HCT116 (cell line): ENCODE results near the gene PCDHAC2. TPM values are rescaled to one million over a fixed set of nuclear protein-coding genes. Genes with fewer than 3 reads are reported as not detected.

Experiments used
- ATAC-seq: fragments of 200-7000 bp; cut with Tn5 transposase; 2 replicates; pipeline ENCODE4 v1.9.1; 2020; ENCODE audit warnings: mild to moderate bottlenecking, moderate library complexity
- BruUV-seq: library from RNA; stranded (reverse); fragments of 400-500 nt; replicated peaks from 2 replicates; lab custom pipeline; 2021; lab: Mats Ljungman, UMichigan
- CTCF ChIA-PET: fragments of 300-600 bp; sonication (Branson Sonifier 250); formaldehyde crosslinking; loops from one replicate; lab custom pipeline; 2021; ENCODE audit warnings: antibody characterized with exemption; lab: Charles Lee
- POLR2A ChIA-PET: fragments of 300-600, 350-600 bp; sonication (Branson Sonifier 250); formaldehyde crosslinking; loops from one replicate; lab custom pipeline; 2021; ENCODE audit warnings: antibody characterized with exemption; lab: Charles Lee
- RAD21 ChIA-PET, 2 experiments: fragments of 300-600 bp; sonication (Branson Sonifier 250); formaldehyde crosslinking; loops; one replicate each; lab custom pipeline; 2023; ENCODE audit warnings: low total read pairs in 2 of 2; ENCODE audit not compliant: uncharacterized antibody in 2 of 2, unreplicated experiment in 2 of 2, low non-redundant PET in 1 of 2; lab: Charles Lee
- DNase-seq: peaks from one replicate; pipeline ENCODE4 v3.0.0-alpha.2; 2010; ENCODE audit warnings: low read depth, low spot score
- H2AFZ ChIP-seq: fragments of 200-600 bp; shearing (Covaris generic), sonication (generic); 2 replicates; pipeline ENCODE4 v1.6.1; 2017; ENCODE audit warnings: low read depth, mixed run types, mixed read lengths, antibody characterized with exemption, low read length; ENCODE audit not compliant: poor library complexity, severe bottlenecking
- H3K27ac ChIP-seq: 2 replicates; pipeline ENCODE4 v1.5.1; 2012; ENCODE audit warnings: low read depth, low read length
- H3K27me3 ChIP-seq: fragments of 200-600 bp; sonication (generic); 2 replicates; pipeline ENCODE4 v1.6.1; 2016; ENCODE audit warnings: mixed run types, low read length, mixed read lengths; ENCODE audit not compliant: insufficient read depth
- H3K36me3 ChIP-seq, 2 experiments: fragments of 200-500 bp in 1 of 2; fragments of 200-600 bp in 1 of 2; sonication (Bioruptor generic) in 1 of 2; sonication (generic) in 1 of 2; 2 replicates each; pipeline versions ENCODE4 v1.5.1 to v1.6.1; 2014 to 2016; ENCODE audit warnings: low read length in 2 of 2, inconsistent platforms in 1 of 2, mixed read lengths in 1 of 2, mixed run types in 1 of 2; ENCODE audit not compliant: insufficient read depth in 2 of 2, control insufficient read depth in 1 of 2
- H3K4me1 ChIP-seq, 2 experiments: fragments of 200-600 bp in 1 of 2; sonication (generic) in 1 of 2; 2 replicates each; pipeline versions ENCODE4 v1.5.1 to v1.6.1; 2012 to 2017; ENCODE audit warnings: low read length in 2 of 2, inconsistent platforms in 1 of 2, mild to moderate bottlenecking in 1 of 2, mixed read lengths in 1 of 2, mixed run types in 1 of 2, moderate library complexity in 1 of 2; ENCODE audit not compliant: insufficient read depth in 2 of 2, control insufficient read depth in 1 of 2
- H3K4me2 ChIP-seq: fragments of 200-600 bp; sonication (generic); 2 replicates; pipeline ENCODE4 v1.6.1; 2017; ENCODE audit warnings: mixed run types, low read length, mixed read lengths
- H3K4me3 ChIP-seq, 2 experiments: fragments of 200-600 bp in 1 of 2; sonication (generic) in 1 of 2; replicated peaks in 1 of 2; 2 replicates each; pipeline ENCODE4 v1.5.1; 2011 to 2016; ENCODE audit warnings: low read length in 2 of 2, control low read depth in 1 of 2, low read depth in 1 of 2, mild to moderate bottlenecking in 1 of 2, mixed read lengths in 1 of 2, mixed run types in 1 of 2
- H3K79me2 ChIP-seq: fragments of 200-600 bp; sonication (generic); 2 replicates; pipeline ENCODE4 v1.6.1; 2017; ENCODE audit warnings: mild to moderate bottlenecking, mixed run types, low read length, moderate library complexity, mixed read lengths; ENCODE audit not compliant: insufficient read depth
- H3K9ac ChIP-seq: fragments of 200-600 bp; sonication (generic); 2 replicates; pipeline ENCODE4 v1.6.1; 2016; ENCODE audit warnings: low read length, mixed read lengths
- H3K9me2 ChIP-seq: fragments of 200-600 bp; sonication (generic), shearing (Covaris generic); 2 replicates; pipeline ENCODE4 v1.6.1; 2017; ENCODE audit warnings: mixed run types, mild to moderate bottlenecking, moderate library complexity; ENCODE audit not compliant: insufficient read depth
- H3K9me3 ChIP-seq, 2 experiments: fragments of 200-500 bp in 1 of 2; fragments of 200-600 bp in 1 of 2; sonication (Bioruptor generic) in 1 of 2; sonication (generic) in 1 of 2; 2 replicates each; pipeline ENCODE4 v1.6.1; 2014 to 2017; ENCODE audit warnings: low read length in 2 of 2, mixed read lengths in 2 of 2, inconsistent platforms in 1 of 2, low read depth in 1 of 2, mild to moderate bottlenecking in 1 of 2, mixed run types in 1 of 2, moderate library complexity in 1 of 2; ENCODE audit not compliant: control insufficient read depth in 1 of 2, insufficient read depth in 1 of 2
- H4K20me1 ChIP-seq: fragments of 200-600 bp; sonication (generic), shearing (Covaris generic); 2 replicates; pipeline ENCODE4 v1.6.1; 2017; ENCODE audit warnings: mixed run types, mild to moderate bottlenecking, moderate library complexity; ENCODE audit not compliant: insufficient read depth
- ATF3 ChIP-seq: IDR thresholded peaks from 2 replicates; pipeline ENCODE4 v1.6.1; 2012
- JUND ChIP-seq: IDR thresholded peaks from 2 replicates; pipeline ENCODE4 v1.6.1; 2012
- POLR2A ChIP-seq: IDR thresholded peaks from 2 replicates; pipeline ENCODE4 v1.7.0; 2011; ENCODE audit warnings: borderline replicate concordance; ENCODE audit not compliant: insufficient read depth, insufficient read length; ENCODE audit errors: extremely low read depth
- RAD21 ChIP-seq: IDR thresholded peaks from 2 replicates; pipeline ENCODE4 v1.6.1; 2012; ENCODE audit warnings: low read depth, mild to moderate bottlenecking
- REST ChIP-seq: IDR thresholded peaks from 2 replicates; pipeline ENCODE4 v1.6.1; 2012; ENCODE audit warnings: low read depth
- TCF7L2 ChIP-seq: IDR thresholded peaks from 2 replicates; pipeline ENCODE4 v1.7.0; 2011; ENCODE audit warnings: borderline replicate concordance, inconsistent platforms; ENCODE audit not compliant: insufficient read depth, insufficient read length; ENCODE audit errors: extremely low read depth
- YY1 ChIP-seq: IDR thresholded peaks from 2 replicates; pipeline ENCODE4 v1.6.1; 2011; ENCODE audit warnings: low read length, low read depth, moderate library complexity, mild to moderate bottlenecking; ENCODE audit not compliant: insufficient replicate concordance; ENCODE audit errors: extremely low read depth
- intact Hi-C: fragments of 100-400 bp; cut with micrococcal nuclease; formaldehyde crosslinking; loops from 2 replicates; pipeline ENCODE4 v1.10.0; 2022
- total RNA-seq: library from RNA; stranded (reverse); gene quantifications from one replicate; pipeline ENCODE4 v1.2.1, GENCODE V29; 2021; ENCODE audit not compliant: unreplicated experiment

The PCDHAC2 gene
- total RNA-seq, 1 experiment from 2014 or later: 3.2 TPM

- Histone ChIP-seq H3K4me1 (no peaks in the 10 kb centered on the region; a peak in 1 of 4 replicates), H4K20me1 (no peaks in the 10 kb centered on the region), H2AFZ (no peak overlapping the region), H3K4me3 (no peak overlapping the region), H3K4me2 (no peak overlapping the region), H3K79me2 (no peaks in the 10 kb centered on the region), H3K36me3 (no peaks in the 10 kb centered on the region), H3K9ac (no peak overlapping the region), H3K9me3 (no peaks in the 10 kb centered on the region), H3K9me2 (no peaks in the 10 kb centered on the region), H3K27ac (no peak overlapping the region), H3K27me3 (no peaks in the 10 kb centered on the region)
- no peak for ATAC-seq
- ChIA-PET POLR2A (no interaction called here), RAD21 (no interaction called here), CTCF (no interaction called here)
- intact Hi-C loops: no loop called here
- BruUV-seq: no TSS peak
- TF ChIP-seq REST (no peak), ATF3 (no peak), YY1 (no peak), JUND (no peak), TCF7L2 (no peak), RAD21 (no peak), POLR2A (no peak)
- no peak for DNase-seq
Observed at GRCh38 chr5:140989254-140990020, 23.2 kb downstream of the PCDHAC2 start.
